ENCODE results near the gene VSNL1.

Gene VSNL1

DNA sequence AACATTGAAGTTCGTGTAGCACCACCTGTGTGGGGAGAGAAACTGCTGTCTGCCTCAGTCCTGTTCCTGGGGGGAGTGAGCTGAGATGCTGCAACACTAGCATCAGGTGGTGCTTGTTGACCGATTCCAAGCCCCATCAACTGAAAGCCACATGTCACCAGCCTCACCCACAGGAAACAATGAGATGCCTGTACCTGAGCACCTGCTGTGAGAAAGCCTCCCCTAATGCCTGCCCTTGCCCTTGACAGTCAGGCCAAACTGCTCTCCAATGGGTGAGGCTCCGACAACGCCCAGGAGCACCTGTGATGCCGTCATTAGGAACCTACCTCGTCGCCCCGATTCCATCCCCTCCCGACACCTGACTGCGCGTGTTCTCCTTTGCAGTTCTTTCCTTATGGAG, 108.5 kb downstream of the VSNL1 start:
- no peak overlapping the region for H2BK5ac ChIP-seq (ENCODE audit: low read depth, low read length, poor library complexity)
- H3K9ac ChIP-seq (ENCODE audit: low read length): no peak overlapping the region
- no peak overlapping the region for H4K12ac ChIP-seq (ENCODE audit: low read depth, low read length)
- no peak overlapping the region for H2BK120ac ChIP-seq (ENCODE audit: insufficient read depth, low read length, poor library complexity)
- H3K4ac ChIP-seq (ENCODE audit: low read depth, low read length): no peak overlapping the region
- H3K27ac ChIP-seq (ENCODE audit: low read depth, low read length): no peak overlapping the region
- no peak overlapping the region for H2AFZ ChIP-seq (ENCODE audit: insufficient read depth, low read length, poor library complexity)
- H3K4me3 ChIP-seq (ENCODE audit: low read depth, low read length): no peak overlapping the region
- no peak overlapping the region for H4K8ac ChIP-seq (ENCODE audit: low read depth, low read length)
- no peaks in the 10 kb centered on the region for H3K27me3 ChIP-seq (ENCODE audit: insufficient read depth, low read length)
- no peak for DNase-seq
- no peaks in the 10 kb centered on the region for H3K79me2 ChIP-seq (ENCODE audit: control insufficient read depth, insufficient read depth, low read length, poor library complexity)
- H3K23ac ChIP-seq (ENCODE audit: low read length): no peak overlapping the region
- no peak overlapping the region for H3K18ac ChIP-seq (ENCODE audit: low read length)
- WGBS (ENCODE audit: extremely low coverage, insufficient coverage, insufficient read length): no CpG with 5 or more reads among the region's 11 CpGs
- H3K4me1 ChIP-seq (ENCODE audit: control insufficient read depth in 1 of 2, insufficient read depth in 2 of 2, low read length in 2 of 2): no peaks in the 10 kb centered on the region
- H3K14ac ChIP-seq (ENCODE audit: low read length): no peak overlapping the region
- no peak overlapping the region for H3K4me2 ChIP-seq (ENCODE audit: low read length)
- peaks cover 2% of the 10 kb centered on the region for H3K9me3 ChIP-seq (ENCODE audit: insufficient read depth, low read depth, low read length)
- no peak overlapping the region for H4K91ac ChIP-seq (ENCODE audit: low read depth, low read length)
- H2BK12ac ChIP-seq (ENCODE audit: low read length): no peak overlapping the region
- H2AK5ac ChIP-seq (ENCODE audit: low read length): no peak overlapping the region
- no peaks in the 10 kb centered on the region for H3K79me1 ChIP-seq (ENCODE audit: low read length)
- H3K36me3 ChIP-seq (ENCODE audit: control insufficient read depth in 1 of 2, insufficient read depth in 2 of 2, low read length in 2 of 2): no peaks in the 10 kb centered on the region

DNA sequence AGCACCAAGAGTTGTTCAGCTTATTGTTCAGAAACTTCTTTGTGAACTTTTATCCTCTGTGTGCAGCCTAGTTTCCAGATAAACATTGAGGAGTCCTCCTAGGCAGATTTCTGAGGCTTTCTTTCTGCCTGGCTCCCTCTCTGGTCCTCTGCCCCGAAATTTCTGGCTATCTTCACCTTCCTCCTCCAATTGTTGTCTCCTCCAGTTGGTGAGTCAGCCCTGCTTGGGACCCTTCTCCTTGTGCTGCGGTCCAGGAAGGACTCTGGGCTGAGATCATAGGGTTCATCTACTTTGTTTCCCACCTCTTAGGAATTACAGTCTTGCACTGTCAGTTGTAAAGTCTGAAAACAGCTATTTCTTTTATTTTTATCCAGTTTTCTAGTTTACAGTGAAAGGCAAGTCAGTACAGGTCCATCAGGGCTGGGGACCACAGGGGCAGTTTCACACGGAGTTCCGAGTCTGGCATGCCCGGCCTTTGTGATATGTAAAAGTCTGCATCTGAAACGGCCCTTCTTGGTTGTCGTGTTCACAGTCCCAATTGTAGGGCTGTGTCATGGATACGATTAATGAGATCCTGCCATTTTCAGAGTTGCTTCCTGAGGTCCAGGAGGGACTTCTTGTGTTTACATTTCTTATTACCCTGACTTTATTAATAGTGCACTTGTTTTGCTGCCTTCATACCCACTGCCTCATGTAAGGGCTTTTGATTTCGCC, 112.3 kb downstream of the VSNL1 start:
- Histone ChIP-seq H3K14ac (ENCODE audit: low read length) (no peak overlapping the region), H2BK5ac (ENCODE audit: low read depth, low read length, poor library complexity) (no peak overlapping the region), H3K27me3 (ENCODE audit: insufficient read depth, low read length) (no peaks in the 10 kb centered on the region), H3K23ac (ENCODE audit: low read length) (no peak overlapping the region), H3K27ac (ENCODE audit: low read depth, low read length) (no peak overlapping the region), H3K9me3 (ENCODE audit: insufficient read depth, low read depth, low read length) (peaks cover 2% of the 10 kb centered on the region), H3K18ac (ENCODE audit: low read length) (no peak overlapping the region), H2AFZ (ENCODE audit: insufficient read depth, low read length, poor library complexity) (no peak overlapping the region), H3K79me1 (ENCODE audit: low read length) (no peaks in the 10 kb centered on the region), H4K12ac (ENCODE audit: low read depth, low read length) (no peak overlapping the region), H4K8ac (ENCODE audit: low read depth, low read length) (no peak overlapping the region), H2AK5ac (ENCODE audit: low read length) (no peak overlapping the region), H3K4me3 (ENCODE audit: low read depth, low read length) (no peak overlapping the region), H3K4me1 (ENCODE audit: control insufficient read depth in 1 of 2, insufficient read depth in 2 of 2, low read length in 2 of 2) (no peaks in the 10 kb centered on the region), H3K4ac (ENCODE audit: low read depth, low read length) (no peak overlapping the region), H3K4me2 (ENCODE audit: low read length) (no peak overlapping the region), H2BK120ac (ENCODE audit: insufficient read depth, low read length, poor library complexity) (no peak overlapping the region), H3K36me3 (ENCODE audit: control insufficient read depth in 1 of 2, insufficient read depth in 2 of 2, low read length in 2 of 2) (no peaks in the 10 kb centered on the region), H2BK12ac (ENCODE audit: low read length) (no peak overlapping the region), H4K91ac (ENCODE audit: low read depth, low read length) (no peak overlapping the region), H3K79me2 (ENCODE audit: control insufficient read depth, insufficient read depth, low read length, poor library complexity) (no peaks in the 10 kb centered on the region), H3K9ac (ENCODE audit: low read length) (no peak overlapping the region)
- no CpG with 5 or more reads among the region's 9 CpGs for WGBS (ENCODE audit: extremely low coverage, insufficient coverage, insufficient read length)
- DNase-seq: no peak

DNA sequence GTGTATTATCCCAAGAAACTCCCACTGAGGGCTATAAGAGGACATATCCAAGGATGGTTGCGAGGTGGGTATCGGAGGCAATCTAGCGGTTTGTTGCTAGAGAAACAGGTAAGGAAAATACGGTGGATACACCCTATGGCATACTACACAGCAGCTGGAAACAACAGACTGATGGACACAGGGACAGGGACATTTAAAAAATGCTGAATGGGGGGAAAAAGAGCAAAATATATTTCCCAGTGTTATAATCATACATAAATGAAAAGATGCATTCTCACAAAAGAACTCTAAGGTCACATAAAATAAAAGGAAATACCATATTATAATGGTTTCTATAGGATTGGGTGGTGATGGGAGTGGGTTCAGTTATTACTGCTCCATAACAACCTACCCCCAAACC, 117.3 kb downstream of the VSNL1 start:
- no peak overlapping the region for H2AK5ac ChIP-seq (ENCODE audit: low read length)
- H4K12ac ChIP-seq (ENCODE audit: low read depth, low read length): no peak overlapping the region
- H3K4me1 ChIP-seq (ENCODE audit: control insufficient read depth in 1 of 2, insufficient read depth in 2 of 2, low read length in 2 of 2): no peaks in the 10 kb centered on the region
- DNase-seq: no peak
- H3K14ac ChIP-seq (ENCODE audit: low read length): no peak overlapping the region
- H3K9me3 ChIP-seq (ENCODE audit: insufficient read depth, low read depth, low read length): no peaks in the 10 kb centered on the region
- H3K4ac ChIP-seq (ENCODE audit: low read depth, low read length): no peak overlapping the region
- H4K91ac ChIP-seq (ENCODE audit: low read depth, low read length): no peak overlapping the region
- no CpG with 5 or more reads among the region's 4 CpGs for WGBS (ENCODE audit: extremely low coverage, insufficient coverage, insufficient read length)
- H3K36me3 ChIP-seq (ENCODE audit: control insufficient read depth in 1 of 2, insufficient read depth in 2 of 2, low read length in 2 of 2): no peaks in the 10 kb centered on the region
- H3K9ac ChIP-seq (ENCODE audit: low read length): no peak overlapping the region
- no peak overlapping the region for H3K18ac ChIP-seq (ENCODE audit: low read length)
- no peaks in the 10 kb centered on the region for H3K79me2 ChIP-seq (ENCODE audit: control insufficient read depth, insufficient read depth, low read length, poor library complexity)
- no peak overlapping the region for H4K8ac ChIP-seq (ENCODE audit: low read depth, low read length)
- no peak overlapping the region for H3K4me3 ChIP-seq (ENCODE audit: low read depth, low read length)
- H3K23ac ChIP-seq (ENCODE audit: low read length): no peak overlapping the region
- no peak overlapping the region for H3K4me2 ChIP-seq (ENCODE audit: low read length)
- H3K27me3 ChIP-seq (ENCODE audit: insufficient read depth, low read length): no peaks in the 10 kb centered on the region
- H2BK120ac ChIP-seq (ENCODE audit: insufficient read depth, low read length, poor library complexity): no peak overlapping the region
- H2BK12ac ChIP-seq (ENCODE audit: low read length): no peak overlapping the region
- H2AFZ ChIP-seq (ENCODE audit: insufficient read depth, low read length, poor library complexity): no peak overlapping the region
- no peak overlapping the region for H3K27ac ChIP-seq (ENCODE audit: low read depth, low read length)
- H2BK5ac ChIP-seq (ENCODE audit: low read depth, low read length, poor library complexity): no peak overlapping the region
- H3K79me1 ChIP-seq (ENCODE audit: low read length): no peaks in the 10 kb centered on the region

DNA sequence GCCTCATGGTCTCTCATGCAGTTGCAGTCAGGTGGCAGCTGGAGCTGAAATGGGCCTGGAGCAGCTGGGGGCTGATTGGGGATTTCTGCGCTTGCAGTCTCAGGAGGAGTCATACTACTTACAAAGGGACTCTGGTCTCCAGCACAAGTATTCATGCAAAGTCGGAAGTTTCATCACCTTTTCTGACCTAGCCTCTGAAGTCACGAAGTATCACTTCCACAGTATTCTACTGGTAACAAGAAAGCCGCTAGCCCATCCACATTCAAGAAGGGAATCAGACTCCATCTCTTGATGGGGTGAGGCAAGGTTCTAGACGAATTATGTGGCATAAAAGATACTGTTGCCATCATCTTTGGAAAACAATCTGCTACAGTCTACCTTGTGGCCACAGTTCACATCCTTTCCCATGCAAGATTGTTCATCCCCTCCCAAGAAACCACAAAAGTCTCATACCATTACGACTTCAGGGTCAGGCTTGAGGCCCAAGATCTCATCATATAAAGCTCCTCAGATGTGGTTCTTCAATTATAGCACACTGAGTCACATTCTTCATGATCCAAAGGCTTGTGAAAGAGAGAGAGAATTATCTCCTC, 117.9 kb downstream of the VSNL1 start:
- no peak overlapping the region for H3K9ac ChIP-seq (ENCODE audit: low read length)
- H2BK5ac ChIP-seq (ENCODE audit: low read depth, low read length, poor library complexity): no peak overlapping the region
- no peak overlapping the region for H3K27ac ChIP-seq (ENCODE audit: low read depth, low read length)
- no peak overlapping the region for H2BK120ac ChIP-seq (ENCODE audit: insufficient read depth, low read length, poor library complexity)
- WGBS (ENCODE audit: extremely low coverage, insufficient coverage, insufficient read length): no CpG with 5 or more reads among the region's 6 CpGs
- H3K79me2 ChIP-seq (ENCODE audit: control insufficient read depth, insufficient read depth, low read length, poor library complexity): no peaks in the 10 kb centered on the region
- no peak overlapping the region for H3K23ac ChIP-seq (ENCODE audit: low read length)
- no peak overlapping the region for H3K4ac ChIP-seq (ENCODE audit: low read depth, low read length)
- H2AFZ ChIP-seq (ENCODE audit: insufficient read depth, low read length, poor library complexity): no peak overlapping the region
- H4K8ac ChIP-seq (ENCODE audit: low read depth, low read length): no peak overlapping the region
- no peak for DNase-seq
- no peaks in the 10 kb centered on the region for H3K4me1 ChIP-seq (ENCODE audit: control insufficient read depth in 1 of 2, insufficient read depth in 2 of 2, low read length in 2 of 2)
- H4K91ac ChIP-seq (ENCODE audit: low read depth, low read length): no peak overlapping the region
- no peak overlapping the region for H3K14ac ChIP-seq (ENCODE audit: low read length)
- no peak overlapping the region for H2AK5ac ChIP-seq (ENCODE audit: low read length)
- H3K4me3 ChIP-seq (ENCODE audit: low read depth, low read length): no peak overlapping the region
- no peaks in the 10 kb centered on the region for H3K9me3 ChIP-seq (ENCODE audit: insufficient read depth, low read depth, low read length)
- no peak overlapping the region for H4K12ac ChIP-seq (ENCODE audit: low read depth, low read length)
- H3K27me3 ChIP-seq (ENCODE audit: insufficient read depth, low read length): no peaks in the 10 kb centered on the region
- no peak overlapping the region for H2BK12ac ChIP-seq (ENCODE audit: low read length)
- H3K79me1 ChIP-seq (ENCODE audit: low read length): no peaks in the 10 kb centered on the region
- no peak overlapping the region for H3K4me2 ChIP-seq (ENCODE audit: low read length)
- H3K36me3 ChIP-seq (ENCODE audit: control insufficient read depth in 1 of 2, insufficient read depth in 2 of 2, low read length in 2 of 2): no peaks in the 10 kb centered on the region
- no peak overlapping the region for H3K18ac ChIP-seq (ENCODE audit: low read length)
